IMR-90 (cell line): ENCODE measurements around the gene LAMB1. TPM values are rescaled to one million over a fixed set of nuclear protein-coding genes. Genes with fewer than 3 reads are reported as not detected.

ENCODE experiments used
- ATAC-seq: fragments of 200-7000 bp; cut with Tn5 transposase; 2 replicates; pipeline ENCODE4 v1.9.1; 2020; ENCODE audit warnings: low read depth, mild to moderate bottlenecking, moderate library complexity
- BruUV-seq: library from RNA; stranded (reverse); fragments of 400-500 nt; replicated peaks from 2 replicates; lab custom pipeline; 2021; lab: Mats Ljungman, UMichigan
- CTCF ChIA-PET: fragments of 300-600 bp; formaldehyde crosslinking; extraction: SDS; loops from one replicate; lab custom pipeline; 2021; ENCODE audit warnings: antibody characterized with exemption; lab: Yijun Ruan, JAX
- POLR2A ChIA-PET: fragments of 300-600 bp; sonication (Branson Sonifier 250); formaldehyde crosslinking; loops from one replicate; lab custom pipeline; 2022; ENCODE audit warnings: antibody characterized with exemption; ENCODE audit not compliant: unreplicated experiment; lab: Charles Lee
- DNase-seq: peaks from one replicate; pipeline ENCODE4 v3.0.0; 2013
- H2AFZ ChIP-seq: replicated peaks from 2 replicates; pipeline ENCODE3; 2013; ENCODE audit warnings: low read length, mild to moderate bottlenecking; ENCODE audit not compliant: poor library complexity
- H2AK5ac ChIP-seq: 2 replicates; pipeline ENCODE4 v1.6.1; 2013; ENCODE audit warnings: low read depth, low read length, inconsistent platforms
- H2AK9ac ChIP-seq: replicated peaks from 2 replicates; pipeline ENCODE3; 2013; ENCODE audit warnings: mild to moderate bottlenecking, low read depth, low read length, moderate library complexity; ENCODE audit not compliant: poor library complexity
- H2BK120ac ChIP-seq: 2 replicates; pipeline ENCODE4 v1.6.1; 2013; ENCODE audit warnings: low read depth, low read length, inconsistent platforms
- H2BK15ac ChIP-seq: 3 replicates; pipeline ENCODE4 v1.6.1; 2013; ENCODE audit warnings: low read depth, low read length, inconsistent platforms
- H2BK20ac ChIP-seq: 2 replicates; pipeline ENCODE4 v1.6.1; 2013; ENCODE audit warnings: low read depth, mild to moderate bottlenecking, inconsistent platforms, low read length, moderate library complexity
- H2BK5ac ChIP-seq: 2 replicates; pipeline ENCODE4 v1.6.1; 2013; ENCODE audit warnings: mild to moderate bottlenecking, low read depth, low read length, inconsistent platforms; ENCODE audit not compliant: poor library complexity, severe bottlenecking
- H3K14ac ChIP-seq: replicated peaks from 2 replicates; pipeline ENCODE4 v1.6.1; 2013; ENCODE audit warnings: low read depth, low read length, inconsistent platforms
- H3K18ac ChIP-seq: 2 replicates; pipeline ENCODE4 v1.6.1; 2013; ENCODE audit warnings: low read depth, low read length, control low read depth
- H3K23ac ChIP-seq: 2 replicates; pipeline ENCODE4 v1.6.1; 2013; ENCODE audit warnings: low read depth, low read length, inconsistent platforms
- H3K27ac ChIP-seq: 2 replicates; pipeline ENCODE4 v1.5.1; 2013; ENCODE audit warnings: mild to moderate bottlenecking, control low read depth, low read length; ENCODE audit not compliant: insufficient read depth
- H3K27me3 ChIP-seq: 2 replicates; pipeline ENCODE4 v1.6.1; 2013; ENCODE audit warnings: low read length; ENCODE audit not compliant: control insufficient read depth, insufficient read depth
- H3K36me3 ChIP-seq: 2 replicates; pipeline ENCODE4 v1.6.1; 2013; ENCODE audit warnings: low read length, mixed read lengths; ENCODE audit not compliant: control insufficient read depth, insufficient read depth
- H3K4ac ChIP-seq: 2 replicates; pipeline ENCODE4 v1.6.1; 2013; ENCODE audit warnings: low read depth, low read length, inconsistent platforms
- H3K4me1 ChIP-seq: 2 replicates; pipeline ENCODE4 v1.6.1; 2013; ENCODE audit warnings: low read length, mixed read lengths; ENCODE audit not compliant: control insufficient read depth, insufficient read depth
- H3K4me2 ChIP-seq: 2 replicates; pipeline ENCODE4 v1.6.1; 2013; ENCODE audit warnings: low read depth, mild to moderate bottlenecking, control low read depth, low read length, moderate library complexity
- H3K4me3 ChIP-seq: 2 replicates; pipeline ENCODE4 v1.5.1; 2013; ENCODE audit warnings: low read depth, mild to moderate bottlenecking, control low read depth, low read length, moderate library complexity; ENCODE audit not compliant: insufficient read depth
- H3K56ac ChIP-seq: 2 replicates; pipeline ENCODE4 v1.6.1; 2013; ENCODE audit warnings: low read length, inconsistent platforms; ENCODE audit not compliant: insufficient read depth; ENCODE audit errors: extremely low read depth
- H3K79me1 ChIP-seq, 2 experiments: 2 replicates each; pipeline ENCODE4 v1.6.1; 2013; ENCODE audit warnings: low read length in 2 of 2, inconsistent platforms in 1 of 2, low read depth in 1 of 2
- H3K9ac ChIP-seq: 2 replicates; pipeline ENCODE4 v1.6.1; 2013; ENCODE audit warnings: low read depth, low read length, control low read depth
- H3K9me1 ChIP-seq: 2 replicates; pipeline ENCODE4 v1.6.1; 2013; ENCODE audit warnings: low read length, inconsistent platforms; ENCODE audit not compliant: insufficient read depth
- H3K9me3 ChIP-seq: 2 replicates; pipeline ENCODE4 v1.6.1; 2013; ENCODE audit warnings: low read length; ENCODE audit not compliant: control insufficient read depth, insufficient read depth
- H4K20me1 ChIP-seq: 2 replicates; pipeline ENCODE4 v1.6.1; 2013; ENCODE audit warnings: low read length, inconsistent platforms; ENCODE audit not compliant: insufficient read depth
- H4K5ac ChIP-seq: 2 replicates; pipeline ENCODE4 v1.6.1; 2013; ENCODE audit warnings: mild to moderate bottlenecking, low read depth, low read length, control low read depth
- H4K8ac ChIP-seq, 2 experiments: 2 replicates each; pipeline ENCODE4 v1.6.1; 2013; ENCODE audit warnings: low read depth in 2 of 2, low read length in 2 of 2, control low read depth in 1 of 2, inconsistent platforms in 1 of 2
- H4K91ac ChIP-seq: 2 replicates; pipeline ENCODE4 v1.6.1; 2013; ENCODE audit warnings: low read depth, low read length, inconsistent platforms; ENCODE audit not compliant: insufficient read depth
- BHLHE40 ChIP-seq: fragments of 150-350 bp; IDR thresholded peaks from 2 replicates; pipeline ENCODE4 v1.6.1; 2016; ENCODE audit warnings: mild to moderate bottlenecking, low read depth, low read length
- WGBS, 2 experiments: methylation state at CpG; one replicate each; pipeline versions ENCODE4 v1.1.5 to v1.1.7; 2013; ENCODE audit warnings: missing lambda C conversion rate in 2 of 2; ENCODE audit not compliant: insufficient read length in 1 of 2; ENCODE audit errors: extremely low coverage in 2 of 2; 5-methylcytosine and 5-hydroxymethylcytosine counted together
- dilution Hi-C: fragments of 300-500 bp; cut with HindIII; formaldehyde crosslinking; loops from one replicate; pipeline ENCODE4 v1.14.3; 2018; ENCODE audit warnings: low sequenced_read_pairs; ENCODE audit not compliant: unreplicated experiment
- in situ Hi-C: fragments of 300-500 bp; cut with MboI; formaldehyde crosslinking; loops from 3 replicates; pipeline ENCODE4 v1.14.3; 2019; ENCODE audit warnings: low sequenced_read_pairs, inconsistent platforms, mixed read lengths
- intact Hi-C: fragments of 100-400 bp; cut with micrococcal nuclease; formaldehyde crosslinking; loops from 2 replicates; pipeline ENCODE4 v1.10.0; 2022
- polyA plus RNA-seq, 3 experiments: library from polyadenylated mRNA; depleted of rRNA; stranded (reverse); fragments of >200 nt; gene quantifications; 2 replicates each; pipeline ENCODE4 v1.2.3, GENCODE V29; 2012; ENCODE audit warnings: low replicate concordance in 1 of 3
- total RNA-seq: library from RNA; depleted of rRNA; stranded (reverse); fragments of >200 nt; gene quantifications from 2 replicates; pipeline ENCODE4 v1.2.3, GENCODE V29; 2012

LAMB1 gene
- total and polyA plus RNA-seq, 2 of the 4 experiments (the other 2 are of a cell fraction) = 114 to 117 TPM

DNA sequence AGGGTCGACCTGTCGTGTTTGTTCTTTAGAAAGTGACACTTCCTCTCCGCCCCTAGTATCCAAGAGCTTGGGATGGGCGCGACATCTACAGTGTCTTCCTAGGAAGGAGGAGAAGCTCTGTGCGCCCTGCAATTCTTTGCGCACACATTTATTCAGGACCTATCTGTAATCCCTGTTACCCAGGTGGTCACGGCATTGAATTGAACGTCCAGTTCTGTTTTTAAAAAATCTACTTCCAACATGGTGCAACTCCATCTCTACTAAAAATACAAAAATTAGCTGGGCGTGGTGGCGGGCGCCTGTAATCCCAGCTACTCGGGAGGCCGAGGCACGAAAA, 606 bp upstream of the LAMB1 start:
- H3K4me2 ChIP-seq = peak overlapping the region; percentile 42; the same call in 1 of the 2 replicates
- H4K5ac ChIP-seq = peak overlapping the region; percentile 16; the same call in 1 of the 2 replicates
- no peak for TF ChIP-seq BHLHE40
- peaks cover 12% of the 10 kb centered on the region for H3K9me1 ChIP-seq
- H3K4me3 ChIP-seq = peak overlapping the region; percentile 88
- H3K79me1 ChIP-seq = peaks cover 17 to 33% of the 10 kb centered on the region in 2 experiments
- H3K4ac ChIP-seq = peak overlapping the region; percentile 92
- peak overlapping the region; percentile 82 for H4K91ac ChIP-seq
- H2AK9ac ChIP-seq = peak overlapping the region; percentile 84
- peak overlapping the region; percentile 72 for H3K23ac ChIP-seq
- no TSS peak for BruUV-seq
- H3K18ac ChIP-seq = peak overlapping the region; percentile 39; the same call in 1 of the 2 replicates
- ATAC-seq (no peak), DNase-seq (no peak)
- H3K56ac ChIP-seq = no peak overlapping the region
- no peaks in the 10 kb centered on the region for H3K27me3 ChIP-seq
- H2AK5ac ChIP-seq = peak overlapping the region; percentile 41
- peak overlapping the region; percentile 56 for H2BK20ac ChIP-seq
- H3K27ac ChIP-seq = peak overlapping the region; percentile 52
- H3K9me3 ChIP-seq = no peaks in the 10 kb centered on the region
- CTCF ChIA-PET = interaction anchor here (1.2 to 2.3 kb wide), 3 partner anchors 13 to 358 kb away, joined by 3 to 9 read pairs (median 4); no protein-coding TSS in a partner anchor
- H4K8ac ChIP-seq = peak overlapping the region; percentile 73 to 91; a peak in 2 of 4 replicates
- no peak overlapping the region for H2BK5ac ChIP-seq
- in situ Hi-C loops (loop anchor here (5.0 kb wide), 1 partner anchor 134 kb away; no protein-coding TSS in a partner anchor), dilution Hi-C loops (loop anchor here (25.0 kb wide), 1 partner anchor 134 kb away; the partner anchor contains the start of gene LAMB4), intact Hi-C loops (loop anchor here (1.0 to 5.0 kb wide), 2 partner anchors 94 to 143 kb away; no protein-coding TSS in a partner anchor)
- peaks cover 14% of the 10 kb centered on the region for H3K4me1 ChIP-seq
- peak overlapping the region; percentile 51 for H2BK120ac ChIP-seq
- H2AFZ ChIP-seq = peak overlapping the region; percentile 88
- POLR2A ChIA-PET = interaction anchor here (0.5 to 1.5 kb wide), 2 partner anchors 142 to 146 kb away, joined by 4 to 6 read pairs; no protein-coding TSS in a partner anchor
- 0% methylated on average over 1 of the region's 15 CpGs; no CpG with 5 or more reads in 1 of the 2 experiments for WGBS, 2 experiments
- peaks cover 8% of the 10 kb centered on the region; the same call in 1 of the 2 replicates for H4K20me1 ChIP-seq
- peak overlapping the region; percentile 8; the same call in 1 of the 2 replicates for H3K9ac ChIP-seq
- H3K14ac ChIP-seq = peak overlapping the region; percentile 86
- peaks cover 13% of the 10 kb centered on the region for H3K36me3 ChIP-seq
- H2BK15ac ChIP-seq = peak overlapping the region; percentile 26; the same call in 1 of the 3 replicates
